GM12891 (cell line): ENCODE data around the gene TANC1.

Experiments used
- PAX5 ChIP-seq: IDR thresholded peaks from 2 replicates; pipeline ENCODE4 v1.6.1; 2011; ENCODE audit warnings: low read length, moderate library complexity, mild to moderate bottlenecking; ENCODE audit not compliant: insufficient read depth, severe bottlenecking
- POLR2A ChIP-seq: IDR thresholded peaks from 2 replicates; pipeline ENCODE4 v1.6.1; 2011; ENCODE audit warnings: low read depth, low read length, control low read depth
- POLR2AphosphoS5 ChIP-seq: IDR thresholded peaks from 2 replicates; pipeline ENCODE4 v1.6.1; 2011; ENCODE audit warnings: low read depth, low read length, control low read depth
- POU2F2 ChIP-seq: IDR thresholded peaks from 2 replicates; pipeline ENCODE4 v1.6.1; 2011; ENCODE audit warnings: low read depth, mild to moderate bottlenecking, control low read depth, low read length, moderate library complexity
- TAF1 ChIP-seq: IDR thresholded peaks from 2 replicates; pipeline ENCODE4 v1.6.1; 2011; ENCODE audit warnings: low read depth, low read length, control low read depth

- TF ChIP-seq POLR2AphosphoS5 (no peak), TAF1 (no peak), POLR2A (no peak), POU2F2 (no peak), PAX5 (no peak)
Measured at GRCh38 chr2:158968396-158969161, at the start of gene TANC1.
